ENCODE data around the gene LCA5. TPM values are rescaled to one million over a fixed set of nuclear protein-coding genes. Genes with fewer than 3 reads are reported as not detected.
"Not testable (repeated sequence)": the region's sequence is repeated elsewhere in the genome, so short reads cannot be mapped to it uniquely, and the experiment has no call there.

The LCA5 gene
- 2.0 TPM for polyA plus RNA-seq (2013, experiment 1 of 2)
- 2.6 TPM for polyA plus RNA-seq (2013, experiment 2 of 2)

GRCh38 chr6:79536954-79537747 is at the start of gene LCA5:
LCA5 (minus strand) TSS chr6:79537430; CDS start chr6:79518894, 18,536 bp downstream.
- Histone ChIP-seq H3K36me3 (ENCODE audit: insufficient read depth, low read length) (peaks cover 5% of the 10 kb centered on the region; the same call in 1 of the 2 replicates), H3K9ac (ENCODE audit: low read depth, low read length) (peak within 1 kb of the TSS; percentile 79), H3K9me3 (ENCODE audit: insufficient read depth, low read depth, low read length) (no peaks in the 10 kb centered on the region), H3K4me1 (ENCODE audit: insufficient read depth, low read length) (peaks cover 14% of the 10 kb centered on the region), H3K27ac (ENCODE audit: low read depth, low read length) (peak within 1 kb of the TSS; percentile 86), H3K4me3 (ENCODE audit: low read length) (peak within 1 kb of the TSS; percentile 75), H3K27me3 (ENCODE audit: insufficient read depth, low read length) (no peaks in the 10 kb centered on the region)
- under 1% methylated on average over 56 of the region's 56 CpGs for WGBS

- H3K9me3 ChIP-seq (ENCODE audit: insufficient read depth, low read depth, low read length), result no peaks in the 10 kb centered on the region
These were observed 49.3 kb upstream of the LCA5 start for GRCh38 chr6:79586548-79586947.

GRCh38 chr6:79584332-79584731 is 47.1 kb upstream of the LCA5 start:
- no peaks in the 10 kb centered on the region for H3K36me3 ChIP-seq (ENCODE audit: insufficient read depth, low read length)
- H3K4me3 ChIP-seq (ENCODE audit: low read length), result no peak overlapping the region
- WGBS, result 77% methylated on average over 2 of the region's 2 CpGs
- no peaks in the 10 kb centered on the region for H3K4me1 ChIP-seq (ENCODE audit: insufficient read depth, low read length)
- no peaks in the 10 kb centered on the region for H3K9me3 ChIP-seq (ENCODE audit: insufficient read depth, low read depth, low read length)
- H3K9ac ChIP-seq (ENCODE audit: low read depth, low read length), result no peak overlapping the region
- no peaks in the 10 kb centered on the region for H3K27me3 ChIP-seq (ENCODE audit: insufficient read depth, low read length)
- H3K27ac ChIP-seq (ENCODE audit: low read depth, low read length), result no peak overlapping the region

More at GRCh38 chr6:79586548-79586947, 49.3 kb upstream of the LCA5 start:
- Histone ChIP-seq H3K27ac (ENCODE audit: low read depth, low read length) (no peak overlapping the region), H3K4me3 (ENCODE audit: low read length) (no peak overlapping the region), H3K36me3 (ENCODE audit: insufficient read depth, low read length) (no peaks in the 10 kb centered on the region), H3K4me1 (ENCODE audit: insufficient read depth, low read length) (no peaks in the 10 kb centered on the region), H3K27me3 (ENCODE audit: insufficient read depth, low read length) (no peaks in the 10 kb centered on the region), H3K9ac (ENCODE audit: low read depth, low read length) (no peak overlapping the region)

GRCh38 chr6:79577926-79578325 is 40.7 kb upstream of the LCA5 start:
- H3K9me3 ChIP-seq (ENCODE audit: insufficient read depth, low read depth, low read length); H3K4me3 ChIP-seq (ENCODE audit: low read length); H3K27ac ChIP-seq (ENCODE audit: low read depth, low read length); H3K27me3 ChIP-seq (ENCODE audit: insufficient read depth, low read length); H3K36me3 ChIP-seq (ENCODE audit: insufficient read depth, low read length); H3K9ac ChIP-seq (ENCODE audit: low read depth, low read length): not testable (repeated sequence)
- peaks cover 25% of the 10 kb centered on the region for H3K4me1 ChIP-seq (ENCODE audit: insufficient read depth, low read length)
- 85% methylated on average over 6 of the region's 6 CpGs for WGBS

GRCh38 chr6:79574630-79575225 is 37.5 kb upstream of the LCA5 start:
- no peak overlapping the region for H3K4me3 ChIP-seq (ENCODE audit: low read length)
- no peaks in the 10 kb centered on the region for H3K36me3 ChIP-seq (ENCODE audit: insufficient read depth, low read length)
- H3K27me3 ChIP-seq (ENCODE audit: insufficient read depth, low read length), result no peaks in the 10 kb centered on the region
- peak overlapping the region; percentile 74 for H3K27ac ChIP-seq (ENCODE audit: low read depth, low read length)
- 0 out of 2 replicates have a peak overlapping the region, but pooled peaks have one; percentile 11 for H3K9ac ChIP-seq (ENCODE audit: low read depth, low read length)
- WGBS, result 76% methylated on average over 1 of the region's 1 CpG
- H3K4me1 ChIP-seq (ENCODE audit: insufficient read depth, low read length), result peaks cover 50% of the 10 kb centered on the region
- H3K9me3 ChIP-seq (ENCODE audit: insufficient read depth, low read depth, low read length), result no peaks in the 10 kb centered on the region

GRCh38 chr6:79574174-79574573 is 36.9 kb upstream of the LCA5 start:
- Histone ChIP-seq H3K27ac (ENCODE audit: low read depth, low read length) (peak overlapping the region; percentile 74), H3K9me3 (ENCODE audit: insufficient read depth, low read depth, low read length) (no peaks in the 10 kb centered on the region), H3K27me3 (ENCODE audit: insufficient read depth, low read length) (no peaks in the 10 kb centered on the region), H3K4me1 (ENCODE audit: insufficient read depth, low read length) (peaks cover 56% of the 10 kb centered on the region), H3K9ac (ENCODE audit: low read depth, low read length) (0 out of 2 replicates have a peak overlapping the region, but pooled peaks have one; percentile 11), H3K4me3 (ENCODE audit: low read length) (no peak overlapping the region), H3K36me3 (ENCODE audit: insufficient read depth, low read length) (no peaks in the 10 kb centered on the region)
- WGBS, result 29% methylated on average over 1 of the region's 1 CpG

- Histone ChIP-seq H3K27ac (ENCODE audit: low read depth, low read length) (peak overlapping the region; percentile 43), H3K4me1 (ENCODE audit: insufficient read depth, low read length) (peaks cover 66% of the 10 kb centered on the region), H3K4me3 (ENCODE audit: low read length) (peak overlapping the region; percentile 21; the same call in 1 of the 2 replicates), H3K27me3 (ENCODE audit: insufficient read depth, low read length) (no peaks in the 10 kb centered on the region), H3K9me3 (ENCODE audit: insufficient read depth, low read depth, low read length) (no peaks in the 10 kb centered on the region), H3K9ac (ENCODE audit: low read depth, low read length) (peak overlapping the region; percentile 45; the same call in 1 of the 2 replicates), H3K36me3 (ENCODE audit: insufficient read depth, low read length) (no peaks in the 10 kb centered on the region)
- WGBS, result 95% methylated on average over 1 of the region's 2 CpGs
These were observed 33.8 kb upstream of the LCA5 start for GRCh38 chr6:79571030-79571367.

- H3K36me3 ChIP-seq (ENCODE audit: insufficient read depth, low read length), result no peaks in the 10 kb centered on the region
- H3K9me3 ChIP-seq (ENCODE audit: insufficient read depth, low read depth, low read length), result no peaks in the 10 kb centered on the region
- H3K9ac ChIP-seq (ENCODE audit: low read depth, low read length), result peak overlapping the region; percentile 54
- peak overlapping the region; percentile 71 for H3K27ac ChIP-seq (ENCODE audit: low read depth, low read length)
- peak overlapping the region; percentile 23 for H3K4me3 ChIP-seq (ENCODE audit: low read length)
- peaks cover 65% of the 10 kb centered on the region for H3K4me1 ChIP-seq (ENCODE audit: insufficient read depth, low read length)
- WGBS, result 100% methylated on average over 1 of the region's 3 CpGs
- no peaks in the 10 kb centered on the region for H3K27me3 ChIP-seq (ENCODE audit: insufficient read depth, low read length)
These were observed 33.1 kb upstream of the LCA5 start for GRCh38 chr6:79570129-79571029.

- Histone ChIP-seq H3K4me3 (ENCODE audit: low read length) (no peak overlapping the region), H3K36me3 (ENCODE audit: insufficient read depth, low read length) (no peaks in the 10 kb centered on the region), H3K27ac (ENCODE audit: low read depth, low read length) (0 out of 2 replicates have a peak overlapping the region, but pooled peaks have one; percentile 71), H3K4me1 (ENCODE audit: insufficient read depth, low read length) (peaks cover 55% of the 10 kb centered on the region), H3K9me3 (ENCODE audit: insufficient read depth, low read depth, low read length) (no peaks in the 10 kb centered on the region), H3K27me3 (ENCODE audit: insufficient read depth, low read length) (no peaks in the 10 kb centered on the region), H3K9ac (ENCODE audit: low read depth, low read length) (no peak overlapping the region)
- 91% methylated on average over 2 of the region's 2 CpGs for WGBS
These were observed 31.8 kb upstream of the LCA5 start for GRCh38 chr6:79568996-79569395.

- H3K9ac ChIP-seq (ENCODE audit: low read depth, low read length), result no peak overlapping the region
- no peaks in the 10 kb centered on the region for H3K36me3 ChIP-seq (ENCODE audit: insufficient read depth, low read length)
- peaks cover 19% of the 10 kb centered on the region for H3K4me1 ChIP-seq (ENCODE audit: insufficient read depth, low read length)
- no peak overlapping the region for H3K27ac ChIP-seq (ENCODE audit: low read depth, low read length)
- H3K4me3 ChIP-seq (ENCODE audit: low read length), result no peak overlapping the region
- H3K27me3 ChIP-seq (ENCODE audit: insufficient read depth, low read length), result no peaks in the 10 kb centered on the region
- H3K9me3 ChIP-seq (ENCODE audit: insufficient read depth, low read depth, low read length), result no peaks in the 10 kb centered on the region
- 91% methylated on average over 2 of the region's 2 CpGs for WGBS
These were observed 27.4 kb upstream of the LCA5 start for GRCh38 chr6:79564636-79565035.
